Sigmoid colon (tissue), 4 donors: ENCODE data around the gene NOL9.

Source experiments
- CTCF ChIP-seq, 4 experiments: fragments of 450-650 bp in 3 of 4; fragments of 200-600 bp in 1 of 4; IDR thresholded peaks; one replicate each; pipeline ENCODE4 v1.5.1; 2016 to 2019; ENCODE audit warnings: antibody characterized with exemption in 4 of 4, mild to moderate bottlenecking in 3 of 4, moderate library complexity in 2 of 4
- EP300 ChIP-seq, 4 donors: sonication (generic); formaldehyde crosslinking; IDR thresholded peaks; one replicate each; pipeline ENCODE4 v1.6.1; 2017; ENCODE audit warnings: antibody characterized with exemption in 4 of 4
- POLR2A ChIP-seq, 2 donors: fragments of 450-650 bp; IDR thresholded peaks; one replicate each; pipeline ENCODE4 v1.6.1; 2016; ENCODE audit warnings: antibody characterized with exemption in 2 of 2, mild to moderate bottlenecking in 2 of 2, moderate library complexity in 2 of 2
- POLR2AphosphoS5 ChIP-seq, 4 donors: sonication (generic); formaldehyde crosslinking; IDR thresholded peaks; one replicate each; pipeline ENCODE4 v1.6.1; 2017; ENCODE audit warnings: antibody characterized with exemption in 4 of 4

GRCh38 chr1:6476483-6476882, 77.8 kb downstream of the NOL9 start:
- no peak for TF ChIP-seq POLR2AphosphoS5 (IDR thresholded peaks at IDR 0.05)
- TF ChIP-seq CTCF (IDR thresholded peaks at IDR 0.05): no peak
- TF ChIP-seq POLR2A (IDR thresholded peaks at IDR 0.05): no peak
- no peak for TF ChIP-seq EP300 (IDR thresholded peaks at IDR 0.05)
